ENCODE results near the gene ABCF2. TPM values are rescaled to one million over a fixed set of nuclear protein-coding genes. Genes with fewer than 3 reads are reported as not detected.

Gene ABCF2
- total RNA-seq, 1 donor from 2014 or later = 82.7 TPM

GRCh38 chr7:151225948-151226510, 976 bp downstream of the ABCF2 start:
- no peak for DNase-seq (ENCODE audit: low read depth)

- no peak for DNase-seq (ENCODE audit: low read depth)
Measured at GRCh38 chr7:151223728-151224127, 3.3 kb downstream of the ABCF2 start.

GRCh38 chr7:151218170-151218569, 8.8 kb downstream of the ABCF2 start:
- DNase-seq (ENCODE audit: low read depth) = no peak

GRCh38 chr7:151215396-151215795, 11.6 kb downstream of the ABCF2 start:
- DNase-seq (ENCODE audit: low read depth) = no peak

GRCh38 chr7:151213826-151214225, 13.2 kb downstream of the ABCF2 start:
- no peak for DNase-seq (ENCODE audit: low read depth)

- no peak for DNase-seq (ENCODE audit: low read depth)
Measured at GRCh38 chr7:151212626-151213025, 14.4 kb downstream of the ABCF2 start.

- no peak for DNase-seq (ENCODE audit: low read depth)
Measured at GRCh38 chr7:151211155-151211772, 15.7 kb downstream of the ABCF2 start.

- DNase-seq (ENCODE audit: low read depth) = no peak
Measured at GRCh38 chr7:151210087-151210854, 16.7 kb downstream of the ABCF2 start, which contains the start of gene H2BK1. TSS of gene H2BK1 (minus strand) at chr7:151210488. CDS start at chr7:151210318, 170 bp downstream.

GRCh38 chr7:151209588-151209987, 17.4 kb downstream of the ABCF2 start:
- no peak for DNase-seq (ENCODE audit: low read depth)

- no peak for DNase-seq (ENCODE audit: low read depth)
Measured at GRCh38 chr7:151208253-151208862, 18.6 kb downstream of the ABCF2 start.

- DNase-seq (ENCODE audit: low read depth) = no peak
Measured at GRCh38 chr7:151207804-151208203, 19.2 kb downstream of the ABCF2 start.

GRCh38 chr7:151207315-151207714, 19.7 kb downstream of the ABCF2 start:
- no peak for DNase-seq (ENCODE audit: low read depth)

GRCh38 chr7:151206914-151207313, 20.1 kb downstream of the ABCF2 start:
- DNase-seq (ENCODE audit: low read depth) = no peak

- no peak for DNase-seq (ENCODE audit: low read depth)
Measured at GRCh38 chr7:151205730-151206129, 21.3 kb downstream of the ABCF2 start.

- no peak for DNase-seq (ENCODE audit: low read depth)
Measured at GRCh38 chr7:151204383-151205032, 22.5 kb downstream of the ABCF2 start.

GRCh38 chr7:151202836-151203235, 24.2 kb downstream of the ABCF2 start:
- no peak for DNase-seq (ENCODE audit: low read depth)

- no peak for DNase-seq (ENCODE audit: low read depth)
Measured at GRCh38 chr7:151201751-151202150, 25.3 kb downstream of the ABCF2 start.

- DNase-seq (ENCODE audit: low read depth) = no peak
Measured at GRCh38 chr7:151201344-151201743, 25.7 kb downstream of the ABCF2 start.

- DNase-seq (ENCODE audit: low read depth) = no peak
Measured at GRCh38 chr7:151198945-151199848, 27.8 kb downstream of the ABCF2 start.

- DNase-seq (ENCODE audit: low read depth) = no peak
Measured at GRCh38 chr7:151197932-151198331, 29.1 kb downstream of the ABCF2 start.
